AG09309 (cell line): ENCODE results near the gene IL1B.

Source experiments
- DNase-seq: peaks from one replicate; pipeline ENCODE4 v3.0.0-alpha.2; 2010; ENCODE audit warnings: low read depth
- H3K4me3 ChIP-seq: 2 replicates; pipeline ENCODE4 v1.5.1; 2011; ENCODE audit warnings: mild to moderate bottlenecking, low read depth, low read length, moderate library complexity; ENCODE audit not compliant: control insufficient read depth
- CTCF ChIP-seq: IDR thresholded peaks from 2 replicates; pipeline ENCODE4 v1.5.1; 2011; ENCODE audit warnings: mild to moderate bottlenecking, low read depth, low read length, inconsistent platforms; ENCODE audit not compliant: insufficient read depth, control insufficient read depth; ENCODE audit errors: missing control alignments

IL1B gene

GRCh38 chr2:112821682-112822081 lies 14.9 kb downstream of the IL1B start:
- no peak overlapping the region for H3K4me3 ChIP-seq
- no peak for DNase-seq
- no peak for TF ChIP-seq CTCF

- H3K4me3 ChIP-seq: no peak overlapping the region
- no peak for DNase-seq
- no peak for TF ChIP-seq CTCF
These were observed 15.4 kb downstream of the IL1B start for GRCh38 chr2:112821142-112821541.

- TF ChIP-seq CTCF: no peak
- no peak overlapping the region for H3K4me3 ChIP-seq
- DNase-seq: no peak
These were observed 16.2 kb downstream of the IL1B start for GRCh38 chr2:112820343-112820742.

- no peak for DNase-seq
- TF ChIP-seq CTCF: no peak
- no peak overlapping the region for H3K4me3 ChIP-seq
These were observed 17.5 kb downstream of the IL1B start for GRCh38 chr2:112819081-112819480.

GRCh38 chr2:112818094-112818902 lies 18.3 kb downstream of the IL1B start:
- DNase-seq: no peak
- TF ChIP-seq CTCF: no peak
- H3K4me3 ChIP-seq: no peak overlapping the region

- DNase-seq: no peak
- no peak for TF ChIP-seq CTCF
- no peak overlapping the region for H3K4me3 ChIP-seq
These were observed 19.4 kb downstream of the IL1B start for GRCh38 chr2:112817082-112817689.
